GM19240 (cell line): ENCODE measurements around the gene KCNN2.

Source experiments
- DNase-seq: peaks from one replicate; pipeline ENCODE4 v3.0.0; 2011; ENCODE audit warnings: low spot score; ENCODE audit not compliant: insufficient read length

KCNN2 gene

DNA sequence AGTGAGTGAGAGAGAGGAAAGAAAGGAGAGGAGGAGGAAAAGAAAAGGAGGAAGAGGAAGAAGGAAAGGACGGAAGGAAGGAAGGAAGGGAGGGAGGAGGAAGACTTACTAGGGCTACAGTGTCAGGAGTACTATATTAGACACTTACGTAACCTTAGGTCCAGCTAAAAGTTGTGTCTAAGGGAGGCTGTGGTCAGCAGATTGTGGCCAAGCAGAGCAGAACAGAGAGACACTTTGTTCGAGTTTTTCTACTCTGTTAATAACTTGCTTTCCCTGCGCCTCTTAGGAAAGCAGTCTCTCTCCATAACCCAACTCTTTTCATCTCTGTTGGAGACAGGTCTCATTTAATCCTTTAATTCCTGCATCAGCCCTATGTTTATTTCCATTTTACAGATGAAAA is 138.9 kb downstream of the KCNN2 start:
- DNase-seq, result no peak

DNA sequence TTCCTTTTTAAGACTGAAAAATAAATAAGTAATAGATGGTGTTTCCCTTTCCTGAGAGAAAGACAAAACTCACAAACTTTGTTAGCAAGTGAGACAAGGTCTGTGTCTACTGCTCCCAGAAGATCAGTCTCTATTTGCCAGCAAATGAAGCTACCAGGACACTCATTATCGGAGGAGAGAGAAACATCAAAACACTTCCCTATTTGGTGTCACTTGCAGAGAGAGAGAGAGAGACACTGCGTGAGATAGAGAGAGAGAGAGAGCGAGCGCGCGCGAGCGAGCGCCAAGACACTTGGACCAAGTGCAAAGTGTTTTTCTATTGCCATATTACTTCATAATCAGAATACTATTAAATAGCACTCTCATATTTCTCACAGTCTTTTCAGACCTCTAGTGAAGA is 142.7 kb downstream of the KCNN2 start:
- no peak for DNase-seq

DNA sequence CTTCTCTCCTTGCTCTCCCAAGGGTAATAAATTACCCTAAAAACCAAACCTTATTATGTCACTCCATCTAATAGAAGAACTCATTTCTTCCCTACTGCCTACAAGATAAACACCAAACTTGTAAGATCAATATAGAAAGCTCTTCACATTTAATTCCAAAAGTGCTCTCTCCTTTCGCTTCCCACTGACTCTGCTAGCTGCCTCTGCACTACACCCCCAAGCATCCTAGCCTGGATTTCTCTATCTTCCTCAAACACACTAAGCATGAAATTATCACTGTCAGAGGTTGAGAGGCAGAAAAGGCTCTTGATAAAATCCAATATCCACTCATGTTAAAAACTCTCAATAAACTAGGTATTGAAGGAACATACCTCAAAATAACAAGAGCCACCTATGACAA is 162.4 kb downstream of the KCNN2 start:
- no peak for DNase-seq

DNA sequence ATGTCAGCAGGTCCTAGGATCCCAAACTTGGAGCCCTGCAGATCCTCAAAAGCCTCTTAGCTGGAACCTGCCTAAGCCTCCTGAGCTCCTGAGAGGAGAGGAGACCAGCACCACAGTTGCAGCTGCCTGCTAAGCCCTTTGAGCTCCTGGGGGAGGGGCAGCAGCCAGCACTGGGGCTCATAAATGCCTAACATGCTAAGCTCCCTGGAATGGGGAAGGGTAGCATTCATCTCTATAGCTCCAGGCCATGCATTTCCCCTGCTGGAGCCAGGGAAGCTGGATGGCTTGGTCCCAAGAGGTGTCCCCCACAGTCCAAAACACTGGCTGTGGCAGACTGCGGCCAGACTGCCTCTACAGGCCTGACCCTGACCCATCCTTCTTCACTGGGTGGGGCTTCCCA is 182.7 kb downstream of the KCNN2 start:
- no peak for DNase-seq
